Gastroesophageal sphincter (tissue), 4 donors: ENCODE results near the gene S100Z. TPM values are rescaled to one million over a fixed set of nuclear protein-coding genes. Genes with fewer than 3 reads are reported as not detected.
"Not testable (repeated sequence)": the region's sequence is repeated elsewhere in the genome, so short reads cannot be mapped to it uniquely, and the experiment has no call there.

Experiments used
- ATAC-seq: fragments of 150-250 bp; one replicate; pipeline ENCODE4 v1.9.1; 2016; ENCODE audit warnings: mild to moderate bottlenecking, moderate library complexity
- H3K27ac ChIP-seq, 4 donors: fragments of 200-600 bp; sonication (generic) in 3 of 4; 1 replicate in 3 of 4; 2 replicates in 1 of 4; pipeline ENCODE4 v1.5.1; 2016 to 2019
- H3K27me3 ChIP-seq: fragments of 200-600 bp; sonication (generic); one replicate; pipeline ENCODE4 v1.5.1; 2019
- H3K36me3 ChIP-seq, 2 donors: fragments of 200-600 bp; sonication (generic); one replicate each; pipeline ENCODE4 v1.5.1; 2019; ENCODE audit warnings: control low read depth in 1 of 2
- H3K4me1 ChIP-seq, 3 donors: fragments of 200-600 bp; sonication (generic); 1 replicate in 2 of 3; 2 replicates in 1 of 3; pipeline ENCODE4 v1.5.1; 2016 to 2019; ENCODE audit warnings: control low read depth in 2 of 3
- H3K4me3 ChIP-seq, 2 donors: fragments of 200-600 bp; sonication (generic); one replicate each; pipeline ENCODE4 v1.5.1; 2019; ENCODE audit warnings: mild to moderate bottlenecking in 1 of 2, moderate library complexity in 1 of 2
- H3K9me3 ChIP-seq, 3 donors: fragments of 200-600 bp; sonication (generic); one replicate each; pipeline ENCODE4 v1.5.1; 2017 to 2019; ENCODE audit warnings: control low read depth in 2 of 3
- EP300 ChIP-seq: sonication (generic); formaldehyde crosslinking; IDR thresholded peaks from one replicate; pipeline ENCODE4 v1.6.1; 2017; ENCODE audit warnings: antibody characterized with exemption, mild to moderate bottlenecking
- POLR2A ChIP-seq, 2 donors: fragments of 450-650 bp; IDR thresholded peaks; one replicate each; pipeline ENCODE4 v1.6.1; 2017; ENCODE audit warnings: antibody characterized with exemption in 2 of 2, mild to moderate bottlenecking in 2 of 2, moderate library complexity in 1 of 2
- POLR2AphosphoS5 ChIP-seq: sonication (generic); formaldehyde crosslinking; IDR thresholded peaks from one replicate; pipeline ENCODE4 v1.6.1; 2017; ENCODE audit warnings: antibody characterized with exemption
- WGBS, 2 donors: methylation state at CpG; one replicate each; pipeline ENCODE4 v1.1.5; 2018; ENCODE audit warnings: low coverage in 1 of 2; 5-methylcytosine and 5-hydroxymethylcytosine counted together
- total RNA-seq, 4 donors: library from RNA; depleted of rRNA; stranded (reverse); fragments of >200 nt; gene quantifications; one replicate each; pipeline ENCODE4 v1.1.0, GENCODE V29; 2016
- TF ChIP-seq, protein P1 (sequence below), 4 experiments: fragments of 200-600 bp in 2 of 4; fragments of 450-650 bp in 2 of 4; sonication (generic) in 1 of 4; IDR thresholded peaks; one replicate each; pipeline ENCODE4 v1.5.1; 2017 to 2019; ENCODE audit warnings: antibody characterized with exemption in 4 of 4, mild to moderate bottlenecking in 2 of 4, moderate library complexity in 2 of 4

The S100Z gene
- total RNA-seq, 4 donors from 2014 or later = not detected

DNA sequence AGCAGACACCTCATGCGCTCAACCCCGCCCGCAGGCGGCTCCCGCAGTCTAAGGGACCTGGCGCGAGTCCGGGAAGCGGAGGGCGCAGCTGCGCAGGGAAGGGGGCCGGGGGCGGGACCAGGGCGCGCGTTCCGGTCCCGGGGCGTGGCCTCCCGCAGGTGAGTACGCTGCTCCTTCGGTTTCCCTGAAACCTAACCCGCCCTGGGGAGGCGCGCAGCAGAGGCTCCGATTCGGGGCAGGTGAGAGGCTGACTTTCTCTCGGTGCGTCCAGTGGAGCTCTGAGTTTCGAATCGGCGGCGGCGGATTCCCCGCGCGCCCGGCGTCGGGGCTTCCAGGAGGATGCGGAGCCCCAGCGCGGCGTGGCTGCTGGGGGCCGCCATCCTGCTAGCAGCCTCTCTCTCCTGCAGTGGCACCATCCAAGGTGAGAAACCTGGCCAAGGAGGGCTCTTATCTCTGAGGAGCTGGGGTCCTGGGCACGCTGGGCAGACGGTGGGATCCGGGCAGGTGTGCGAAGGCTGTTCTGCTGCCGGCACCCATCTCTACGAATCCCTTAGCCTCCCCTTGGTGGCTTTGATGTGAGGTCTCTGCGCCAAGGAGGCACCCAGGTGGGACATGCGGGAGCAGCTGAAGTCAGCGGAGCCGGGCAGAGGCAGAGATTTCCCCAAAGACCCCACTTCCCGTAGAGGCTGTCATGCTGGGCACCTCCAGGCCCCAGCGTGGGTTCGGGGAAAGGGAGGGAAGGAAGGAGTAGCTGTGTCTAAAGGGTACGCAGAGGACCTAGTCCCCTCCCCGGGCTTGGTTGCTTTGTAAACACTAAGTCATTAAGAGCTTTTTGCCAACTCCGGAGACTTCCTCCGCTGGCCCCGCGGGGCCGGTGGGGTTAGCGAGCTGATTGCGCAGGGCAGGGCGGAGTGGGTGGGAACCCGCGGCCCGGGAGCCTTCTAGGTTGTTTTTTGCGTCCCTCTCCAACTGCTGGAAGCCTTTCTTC lies 30.7 kb upstream of the S100Z start, which contains the start of gene F2RL1:
F2RL1 (plus strand) TSS at position 187 of the 988 bp plus-strand sequence; CDS start at position 340, 153 bp downstream.
- Histone ChIP-seq H3K4me3 (peak within 1 kb of the TSS; percentile 29 to 55), H3K9me3 (peaks cover 0 to 2% (median 0%) of the 10 kb centered on the region in 3 donors), H3K27me3 (peaks cover 48% of the 10 kb centered on the region), H3K4me1 (peaks cover 0 to 16% (median 5%) of the 10 kb centered on the region in 3 donors), H3K27ac (no peak within 1 kb of the TSS), H3K36me3 (no peaks in the 10 kb centered on the region)
- WGBS, 2 donors = 2% methylated on average over 16 of the region's 72 CpGs; no CpG with 5 or more reads in 1 of the 2 donors
- peak; percentile 48 for ATAC-seq
- TF ChIP-seq POLR2AphosphoS5 = no peak
- no peak for TF ChIP-seq EP300
- TF ChIP-seq, protein P1, sequence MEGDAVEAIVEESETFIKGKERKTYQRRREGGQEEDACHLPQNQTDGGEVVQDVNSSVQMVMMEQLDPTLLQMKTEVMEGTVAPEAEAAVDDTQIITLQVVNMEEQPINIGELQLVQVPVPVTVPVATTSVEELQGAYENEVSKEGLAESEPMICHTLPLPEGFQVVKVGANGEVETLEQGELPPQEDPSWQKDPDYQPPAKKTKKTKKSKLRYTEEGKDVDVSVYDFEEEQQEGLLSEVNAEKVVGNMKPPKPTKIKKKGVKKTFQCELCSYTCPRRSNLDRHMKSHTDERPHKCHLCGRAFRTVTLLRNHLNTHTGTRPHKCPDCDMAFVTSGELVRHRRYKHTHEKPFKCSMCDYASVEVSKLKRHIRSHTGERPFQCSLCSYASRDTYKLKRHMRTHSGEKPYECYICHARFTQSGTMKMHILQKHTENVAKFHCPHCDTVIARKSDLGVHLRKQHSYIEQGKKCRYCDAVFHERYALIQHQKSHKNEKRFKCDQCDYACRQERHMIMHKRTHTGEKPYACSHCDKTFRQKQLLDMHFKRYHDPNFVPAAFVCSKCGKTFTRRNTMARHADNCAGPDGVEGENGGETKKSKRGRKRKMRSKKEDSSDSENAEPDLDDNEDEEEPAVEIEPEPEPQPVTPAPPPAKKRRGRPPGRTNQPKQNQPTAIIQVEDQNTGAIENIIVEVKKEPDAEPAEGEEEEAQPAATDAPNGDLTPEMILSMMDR (IDR thresholded peaks at IDR 0.05) = no peak
- no peak for TF ChIP-seq POLR2A (IDR thresholded peaks at IDR 0.05)

DNA sequence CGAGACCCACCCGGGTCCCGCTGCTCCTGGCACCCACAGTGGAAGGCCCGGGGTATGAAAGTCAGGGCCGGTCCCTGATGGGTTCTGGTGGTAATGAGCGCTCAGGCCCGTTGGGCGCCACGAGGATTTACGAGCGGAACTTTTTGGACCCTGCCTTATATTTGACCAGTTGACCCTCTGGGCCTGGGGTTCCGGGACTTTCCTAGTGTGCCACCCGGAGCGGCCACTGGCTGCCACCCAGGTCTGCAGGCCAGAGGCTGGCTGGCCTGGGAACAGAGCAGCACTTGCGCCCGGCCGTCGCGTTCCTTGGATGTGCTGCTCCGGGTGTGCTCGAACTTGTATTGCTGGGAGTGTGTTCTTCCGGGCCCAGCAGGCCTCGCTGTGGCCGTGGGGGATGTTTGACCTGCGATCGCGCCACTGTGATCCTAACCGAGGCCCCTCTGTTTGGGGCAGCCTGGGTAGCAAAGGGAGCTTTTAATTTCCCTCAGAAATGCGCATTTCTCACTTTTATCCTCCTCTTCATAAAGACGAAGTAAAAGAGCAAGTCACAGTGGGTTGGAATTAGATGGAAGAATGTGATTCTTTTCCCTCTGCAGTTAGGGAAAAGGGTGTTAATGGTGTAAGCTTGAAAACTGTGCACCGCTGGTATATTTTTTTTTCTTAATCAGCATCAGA lies 29.8 kb upstream of the S100Z start:
- no peaks in the 10 kb centered on the region for H3K36me3 ChIP-seq
- peaks cover 53% of the 10 kb centered on the region for H3K27me3 ChIP-seq
- TF ChIP-seq POLR2A (IDR thresholded peaks at IDR 0.05) = no peak
- TF ChIP-seq POLR2AphosphoS5 = no peak
- TF ChIP-seq, protein P1 (IDR thresholded peaks at IDR 0.05) = no peak
- no peak for TF ChIP-seq EP300
- 43 to 55% methylated on average over 7 to 11 of the region's 31 CpGs for WGBS, 2 donors
- peaks cover 0 to 11% (median 0%) of the 10 kb centered on the region in 3 donors for H3K9me3 ChIP-seq
- ATAC-seq = no peak
- no peak overlapping the region for H3K27ac ChIP-seq
- peak overlapping the region in 1 of 2 donors; percentile 55 for H3K4me3 ChIP-seq
- H3K4me1 ChIP-seq = peaks cover 0 to 16% (median 5%) of the 10 kb centered on the region in 3 donors

DNA sequence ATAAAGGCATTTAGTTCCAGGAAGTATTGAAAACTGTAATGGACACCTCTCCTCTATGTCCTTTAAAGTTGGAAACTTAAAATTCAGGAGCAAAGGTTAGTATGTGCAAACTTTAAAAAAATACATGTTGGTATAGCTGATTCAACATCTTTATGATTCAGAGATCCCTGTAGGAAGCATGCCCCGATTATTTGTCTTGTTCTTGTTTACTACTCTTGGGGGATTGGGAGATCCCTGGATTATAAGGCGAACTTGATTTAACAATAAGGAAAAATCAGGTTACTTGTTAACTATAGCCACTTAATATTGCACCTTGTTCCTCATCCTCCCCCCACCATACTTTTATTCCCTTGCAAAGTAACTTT lies 29.3 kb upstream of the S100Z start:
- peaks cover 0 to 16% (median 5%) of the 10 kb centered on the region in 3 donors for H3K4me1 ChIP-seq
- H3K36me3 ChIP-seq = no peaks in the 10 kb centered on the region
- peaks cover 0 to 15% (median 0%) of the 10 kb centered on the region in 3 donors for H3K9me3 ChIP-seq
- no peak for TF ChIP-seq POLR2AphosphoS5
- TF ChIP-seq, protein P1 (IDR thresholded peaks at IDR 0.05) = no peak
- no peak for TF ChIP-seq POLR2A (IDR thresholded peaks at IDR 0.05)
- TF ChIP-seq EP300 = no peak
- H3K4me3 ChIP-seq = no peak overlapping the region
- peaks cover 53% of the 10 kb centered on the region for H3K27me3 ChIP-seq
- no peak overlapping the region for H3K27ac ChIP-seq
- 57 to 62% methylated on average over 2 of the region's 2 CpGs for WGBS, 2 donors
- ATAC-seq = no peak

DNA sequence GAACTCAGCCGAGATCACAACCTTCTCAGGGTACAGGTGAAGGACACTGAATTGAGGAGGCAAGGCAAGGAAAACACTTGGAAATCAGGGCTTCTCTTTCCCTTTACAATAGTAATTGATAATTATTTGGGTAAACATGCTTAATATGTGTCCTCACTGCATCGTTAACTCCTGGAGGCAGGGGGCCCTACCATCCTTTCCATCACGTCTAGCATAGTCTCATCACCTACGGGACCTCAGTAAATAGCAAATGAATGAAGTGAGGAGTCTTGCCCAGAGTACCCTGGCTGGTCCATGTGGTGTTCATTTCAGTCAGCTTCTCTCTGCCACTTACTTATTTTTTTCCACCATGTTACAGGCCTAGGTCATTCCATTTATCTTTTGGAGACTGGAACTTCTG lies 28.7 kb upstream of the S100Z start:
- Histone ChIP-seq H3K4me1 (peaks cover 0 to 16% (median 5%) of the 10 kb centered on the region in 3 donors), H3K27ac (no peak overlapping the region), H3K36me3 (no peaks in the 10 kb centered on the region), H3K4me3 (no peak overlapping the region), H3K9me3 (peaks cover 0 to 15% (median 0%) of the 10 kb centered on the region in 3 donors), H3K27me3 (peaks cover 53% of the 10 kb centered on the region)
- TF ChIP-seq EP300 (no peak), POLR2AphosphoS5 (no peak), POLR2A (IDR thresholded peaks at IDR 0.05) (no peak)
- TF ChIP-seq, protein P1 (IDR thresholded peaks at IDR 0.05) = no peak
- ATAC-seq = no peak
- 73 to 76% methylated on average over 2 to 3 of the region's 4 CpGs for WGBS, 2 donors

DNA sequence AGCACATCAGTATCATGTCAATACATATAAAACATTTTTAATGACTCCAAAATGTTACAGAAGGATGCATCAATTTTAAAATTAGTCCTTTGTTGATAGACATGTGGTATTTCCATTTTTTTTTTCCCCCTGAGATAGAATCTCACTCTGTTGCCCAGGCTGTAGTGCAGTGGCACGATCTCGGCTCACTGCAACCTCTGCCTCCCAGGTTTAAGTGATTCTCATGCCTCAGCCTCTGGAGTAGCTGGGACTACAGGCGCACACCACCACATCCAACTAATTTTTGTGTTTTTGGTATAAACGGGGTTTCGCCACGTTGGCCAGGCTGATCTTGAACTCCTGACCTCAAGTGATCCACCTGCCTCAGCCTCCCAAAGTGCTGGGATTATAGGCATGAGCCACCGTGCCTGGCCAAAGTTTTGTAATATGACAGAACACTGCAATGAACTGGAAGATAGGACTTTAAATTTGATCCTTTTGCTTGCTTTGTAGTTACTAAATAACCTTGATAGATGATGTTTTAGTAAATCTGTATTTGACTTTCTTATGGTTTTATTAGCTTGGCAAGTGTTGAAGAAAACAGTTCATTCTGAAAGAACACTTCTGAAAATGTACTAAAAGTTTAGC lies 27.6 kb upstream of the S100Z start:
- H3K27me3 ChIP-seq = peaks cover 53% of the 10 kb centered on the region
- H3K9me3 ChIP-seq = peaks cover 0 to 15% (median 0%) of the 10 kb centered on the region in 3 donors
- 73% methylated on average over 4 to 7 of the region's 7 CpGs for WGBS, 2 donors
- not testable (repeated sequence) for H3K27ac ChIP-seq, H3K36me3 ChIP-seq, H3K4me3 ChIP-seq, ATAC-seq
- H3K4me1 ChIP-seq = peaks cover 0 to 16% (median 5%) of the 10 kb centered on the region in 3 donors

DNA sequence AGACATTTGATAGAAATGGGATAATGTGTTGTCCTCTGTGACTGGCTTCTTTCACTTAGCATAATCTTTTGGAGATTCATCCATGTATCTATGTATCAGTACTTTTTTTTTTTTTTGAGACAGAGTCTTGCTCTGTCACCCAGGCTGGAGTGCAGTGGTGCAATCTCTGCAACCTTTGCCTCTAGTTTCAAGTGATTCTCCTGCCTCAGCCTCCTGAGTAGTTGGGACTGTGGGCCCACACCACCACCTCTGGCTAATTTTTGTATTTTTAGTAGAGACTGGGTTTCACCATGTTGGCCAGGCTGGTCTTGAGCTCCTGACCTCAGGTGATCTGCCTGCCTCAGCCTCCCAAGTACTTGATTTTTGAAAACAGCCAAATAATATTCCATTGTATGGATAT lies 23.4 kb upstream of the S100Z start:
- not testable (repeated sequence) for H3K36me3 ChIP-seq, ATAC-seq
- peaks cover 0 to 15% (median 0%) of the 10 kb centered on the region in 3 donors for H3K9me3 ChIP-seq

More for the DNA sequence above, 23.4 kb upstream of the S100Z start:
- not testable (repeated sequence) for H3K27ac ChIP-seq, H3K4me1 ChIP-seq, H3K4me3 ChIP-seq
- H3K27me3 ChIP-seq = peaks cover 13% of the 10 kb centered on the region
